ENCODE data around the gene DPP4.

GRCh38 chr2:162025121-162025911, 48.7 kb downstream of the DPP4 start:
- no peak for TF ChIP-seq CTCF (IDR thresholded peaks at IDR 0.05)
- no peak for TF ChIP-seq EZH2 (IDR thresholded peaks at IDR 0.05)
- no peak for TF ChIP-seq EZH2phosphoT487 (IDR thresholded peaks at IDR 0.05)

Data from neural progenitor cell (in vitro differentiated cells).